ENCODE data around the gene MAP3K19. TPM values are rescaled to one million over a fixed set of nuclear protein-coding genes. Genes with fewer than 3 reads are reported as not detected.

Gene MAP3K19
- total and polyA plus RNA-seq, 2 of the 8 experiments (the other 6 are each of a cell fraction or from before 2014, with no cell fraction given) = not detected

DNA sequence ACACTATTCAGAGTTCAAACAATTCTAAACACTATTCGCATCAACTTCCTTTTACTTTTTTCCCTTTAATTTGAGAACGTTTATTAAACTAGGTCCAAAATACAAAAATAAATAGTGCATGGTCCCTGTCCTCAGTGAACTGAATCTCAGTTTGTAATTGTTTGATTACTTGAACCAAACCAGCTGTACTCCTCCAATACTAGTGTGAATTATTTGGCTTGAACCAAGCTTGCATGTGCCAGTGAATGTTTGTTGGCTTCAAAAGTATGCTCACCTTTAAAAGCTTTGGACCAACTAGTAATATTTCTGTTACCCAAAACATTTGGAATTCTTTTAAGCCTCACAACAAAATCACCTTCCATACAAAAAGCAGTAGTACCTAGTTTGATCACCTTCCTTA is 113.1 kb downstream of the MAP3K19 start:
- Histone ChIP-seq H3K79me2 (ENCODE audit: control insufficient read depth in 1 of 2, insufficient read depth in 2 of 2, low read length in 2 of 2) (peaks cover 11 to 87% of the 10 kb centered on the region in 2 experiments), H3K27ac (ENCODE audit: low read depth, low read length) (no peak overlapping the region), H2BK12ac (ENCODE audit: low read depth, low read length) (no peak overlapping the region), H3K9me3 (ENCODE audit: insufficient read depth in 2 of 2, low read depth in 1 of 2, low read length in 1 of 2) (no peaks in the 10 kb centered on the region), H4K5ac (ENCODE audit: insufficient read length, low read depth, low read length) (no peak overlapping the region), H2BK120ac (replicated peaks; ENCODE audit: low read depth, low read length) (no peak overlapping the region), H3K14ac (ENCODE audit: insufficient read length) (no peak overlapping the region), H3K18ac (ENCODE audit: extremely low read depth, low read length) (no peak overlapping the region), H3K23me2 (ENCODE audit: low read depth, low read length) (no peaks in the 10 kb centered on the region), H3K36me3 (ENCODE audit: control insufficient read depth in 2 of 4, insufficient read depth in 4 of 4, low read length in 3 of 4) (peaks cover 7 to 32% (median 15%) of the 10 kb centered on the region in 4 experiments; a peak in 7 of 8 replicates), H2BK20ac (ENCODE audit: low read length) (no peak overlapping the region), H3K9ac (replicated peaks in 1 of 4; ENCODE audit: extremely low read depth in 1 of 4, low read depth in 3 of 4, low read length in 3 of 4) (no peak overlapping the region), H3K56ac (replicated peaks; ENCODE audit: insufficient read length, low read depth, low read length) (no peak overlapping the region), H3K79me1 (ENCODE audit: low read depth, low read length) (0 out of 2 replicates have a peak, but pooled peaks cover 2% of the 10 kb centered on the region), H2BK5ac (ENCODE audit: low read depth, low read length) (no peak overlapping the region), H3K4me3 (ENCODE audit: extremely low read depth in 1 of 4, insufficient read depth in 2 of 4, low read depth in 3 of 4, low read length in 4 of 4) (no peak overlapping the region), H3K4me1 (replicated peaks in 1 of 4; ENCODE audit: control insufficient read depth in 3 of 4, insufficient read depth in 4 of 4, low read length in 3 of 4) (no peaks in the 10 kb centered on the region), H3K23ac (ENCODE audit: insufficient read length) (no peak overlapping the region), H2AFZ (ENCODE audit: low read length) (no peak overlapping the region), H2AK5ac (ENCODE audit: low read depth, low read length) (no peak overlapping the region), H3K27me3 (replicated peaks in 1 of 4; ENCODE audit: control insufficient read depth in 3 of 4, extremely low read depth in 1 of 4, insufficient read depth in 3 of 4, low read length in 3 of 4) (no peaks in the 10 kb centered on the region), H3K4me2 (ENCODE audit: insufficient read depth in 1 of 2, low read depth in 2 of 2, low read length in 2 of 2) (no peak overlapping the region), H4K91ac (replicated peaks; ENCODE audit: insufficient read length, low read length) (no peak overlapping the region), H4K8ac (ENCODE audit: extremely low read depth, insufficient read depth, low read length) (no peak overlapping the region), H3K4ac (replicated peaks; ENCODE audit: insufficient read length, low read depth, low read length) (no peak overlapping the region), H4K20me1 (replicated peaks in 1 of 2; ENCODE audit: control insufficient read depth in 1 of 2, insufficient read depth in 2 of 2, low read length in 2 of 2) (peaks cover 8 to 9% of the 10 kb centered on the region in 2 experiments), H2BK15ac (ENCODE audit: low read length) (no peak overlapping the region)
- DNase-seq (ENCODE audit: low read depth in 1 of 2, low spot score in 2 of 2) = no peak
- TF ChIP-seq HDAC6 (IDR thresholded peaks at IDR 0.05; ENCODE audit: low read depth, low read length) (no peak), MAFK (IDR thresholded peaks at IDR 0.05; ENCODE audit: low read depth, low read length) (no peak), KDM1A (IDR thresholded peaks at IDR 0.05; ENCODE audit: borderline replicate concordance, low read length) (no peak), TEAD4 (IDR thresholded peaks at IDR 0.05; ENCODE audit: low read depth, low read length) (no peak), BRCA1 (IDR thresholded peaks at IDR 0.05; ENCODE audit: low read depth, low read length) (no peak), SIN3A (conservative IDR thresholded peaks at IDR 0.05 in 1 of 2, IDR thresholded peaks at IDR 0.05 in 1 of 2; ENCODE audit: low read depth in 1 of 2, low read length in 2 of 2) (no peak), RFX5 (IDR thresholded peaks at IDR 0.05; ENCODE audit: borderline replicate concordance, low read depth, low read length) (no peak), SRF (IDR thresholded peaks at IDR 0.05; ENCODE audit: low read depth, low read length) (no peak), NRF1 (IDR thresholded peaks at IDR 0.05; ENCODE audit: low read depth, low read length) (no peak), SAP30 (IDR thresholded peaks at IDR 0.05; ENCODE audit: insufficient read depth, insufficient replicate concordance, low read length) (no peak)
- WGBS, 2 experiments (ENCODE audit: extremely low coverage in 1 of 2, insufficient coverage in 1 of 2, insufficient read length in 1 of 2, insufficient replicate concordance in 2 of 2, low coverage in 1 of 2, low lambda C conversion rate in 2 of 2, missing lambda C conversion rate in 1 of 2) = 89 to 100% methylated on average over 2 of the region's 2 CpGs
- FAIRE-seq = no peak
- ChIA-PET CTCF (ENCODE audit: partially characterized antibody) (no interaction called here), POLR2A (ENCODE audit: partially characterized antibody) (interaction anchor here (0.7 to 1.2 kb wide), 2 partner anchors 8 to 395 kb away, joined by 3 read pairs; no protein-coding TSS in a partner anchor)

Measured in H1 (cell line).